ENCODE data around the gene CDC42EP4.

- TF ChIP-seq, protein P1, sequence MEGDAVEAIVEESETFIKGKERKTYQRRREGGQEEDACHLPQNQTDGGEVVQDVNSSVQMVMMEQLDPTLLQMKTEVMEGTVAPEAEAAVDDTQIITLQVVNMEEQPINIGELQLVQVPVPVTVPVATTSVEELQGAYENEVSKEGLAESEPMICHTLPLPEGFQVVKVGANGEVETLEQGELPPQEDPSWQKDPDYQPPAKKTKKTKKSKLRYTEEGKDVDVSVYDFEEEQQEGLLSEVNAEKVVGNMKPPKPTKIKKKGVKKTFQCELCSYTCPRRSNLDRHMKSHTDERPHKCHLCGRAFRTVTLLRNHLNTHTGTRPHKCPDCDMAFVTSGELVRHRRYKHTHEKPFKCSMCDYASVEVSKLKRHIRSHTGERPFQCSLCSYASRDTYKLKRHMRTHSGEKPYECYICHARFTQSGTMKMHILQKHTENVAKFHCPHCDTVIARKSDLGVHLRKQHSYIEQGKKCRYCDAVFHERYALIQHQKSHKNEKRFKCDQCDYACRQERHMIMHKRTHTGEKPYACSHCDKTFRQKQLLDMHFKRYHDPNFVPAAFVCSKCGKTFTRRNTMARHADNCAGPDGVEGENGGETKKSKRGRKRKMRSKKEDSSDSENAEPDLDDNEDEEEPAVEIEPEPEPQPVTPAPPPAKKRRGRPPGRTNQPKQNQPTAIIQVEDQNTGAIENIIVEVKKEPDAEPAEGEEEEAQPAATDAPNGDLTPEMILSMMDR (conservative IDR thresholded peaks at IDR 0.05 in 1 of 2, IDR thresholded peaks at IDR 0.05 in 1 of 2; ENCODE audit: low read depth in 1 of 2, low read length in 2 of 2) = no peak
- no peak for TF ChIP-seq EZH2 (IDR thresholded peaks at IDR 0.05; ENCODE audit: low read length, missing control alignments)
Observed at GRCh38 chr17:73293031-73293430, 18.8 kb downstream of the CDC42EP4 start.

All from fibroblast of lung (primary cell).